Cerebellar nuclear complex (tissue), 1 donor: ENCODE measurements around the gene TTC34.
"Not testable (repeated sequence)": the region's sequence is repeated elsewhere in the genome, so short reads cannot be mapped to it uniquely, and the experiment has no call there.

Experiments used
- DNase-seq, 2 experiments: peaks; one replicate each; lab custom pipeline; 2025; lab: John Stamatoyannopoulos, UW

Gene TTC34

GRCh38 chr1:2659806-2660205 lies 141.7 kb downstream of the TTC34 start:
- DNase-seq = not testable (repeated sequence)

- not testable (repeated sequence) for DNase-seq
These were observed 143.6 kb downstream of the TTC34 start for GRCh38 chr1:2657909-2658308.

- DNase-seq = not testable (repeated sequence)
These were observed 144.4 kb downstream of the TTC34 start for GRCh38 chr1:2657124-2657523.

GRCh38 chr1:2655598-2656434 lies 145.7 kb downstream of the TTC34 start:
- DNase-seq = not testable (repeated sequence)

- DNase-seq = not testable (repeated sequence)
These were observed 147.0 kb downstream of the TTC34 start for GRCh38 chr1:2654443-2654948.

GRCh38 chr1:2653741-2654442 lies 147.6 kb downstream of the TTC34 start:
- DNase-seq = not testable (repeated sequence)

- not testable (repeated sequence) for DNase-seq
These were observed 148.4 kb downstream of the TTC34 start for GRCh38 chr1:2652926-2653571.

- DNase-seq = not testable (repeated sequence)
These were observed 149.2 kb downstream of the TTC34 start for GRCh38 chr1:2652152-2652925.

- DNase-seq = no peak
These were observed 150.4 kb downstream of the TTC34 start for GRCh38 chr1:2650967-2651645.

GRCh38 chr1:2646837-2647236 lies 154.7 kb downstream of the TTC34 start:
- no peak for DNase-seq

- DNase-seq = no peak
These were observed 155.7 kb downstream of the TTC34 start for GRCh38 chr1:2645776-2646175.

GRCh38 chr1:2645143-2645542 lies 156.3 kb downstream of the TTC34 start:
- DNase-seq = no peak

- DNase-seq = no peak
These were observed 156.8 kb downstream of the TTC34 start for GRCh38 chr1:2644591-2645101.

GRCh38 chr1:2644171-2644570 lies 157.3 kb downstream of the TTC34 start:
- no peak for DNase-seq

- DNase-seq = no peak
These were observed 157.9 kb downstream of the TTC34 start for GRCh38 chr1:2643414-2644077.

- peak; percentile 18 to 45 for DNase-seq
These were observed 158.7 kb downstream of the TTC34 start for GRCh38 chr1:2642560-2643413.

- no peak for DNase-seq
These were observed 159.3 kb downstream of the TTC34 start for GRCh38 chr1:2642131-2642559.

GRCh38 chr1:2641381-2642130 lies 159.9 kb downstream of the TTC34 start:
- DNase-seq = no peak

- no peak for DNase-seq
These were observed 160.9 kb downstream of the TTC34 start for GRCh38 chr1:2640626-2641025.
